K562 (cell line): ENCODE measurements around the gene ZFYVE28. TPM values are rescaled to one million over a fixed set of nuclear protein-coding genes. Genes with fewer than 3 reads are reported as not detected.
A peak's percentile ranks its signal among the peaks of the same experiment; 100 is the strongest.

ENCODE experiments used
- ARID1B ChIP-seq: fragments of 450-650 bp; IDR thresholded peaks from 2 replicates; pipeline ENCODE4 v1.6.1; 2016; ENCODE audit warnings: antibody characterized with exemption, mild to moderate bottlenecking, inconsistent platforms
- CC2D1A ChIP-seq: fragments of 450-650 bp; IDR thresholded peaks from 2 replicates; pipeline ENCODE4 v1.6.1; 2017; ENCODE audit warnings: mild to moderate bottlenecking
- CSDE1 ChIP-seq, 2 experiments: fragments of 450-650 bp; IDR thresholded peaks; 2 replicates each; pipeline ENCODE4 v1.6.1; 2016; ENCODE audit warnings: mild to moderate bottlenecking in 1 of 2
- CTBP1 ChIP-seq: fragments of 450-650 bp; IDR thresholded peaks from 2 replicates; pipeline ENCODE4 v1.6.1; 2016; ENCODE audit warnings: borderline replicate concordance
- ELF4 ChIP-seq: fragments of 450-650 bp; formaldehyde crosslinking; IDR thresholded peaks from 2 replicates; pipeline ENCODE4 v1.4.0; 2022; ENCODE audit warnings: missing genetic modification characterization
- NKRF ChIP-seq: fragments of 450-650 bp; IDR thresholded peaks from 2 replicates; pipeline ENCODE4 v1.6.1; 2016; ENCODE audit warnings: borderline replicate concordance
- SMC3 ChIP-seq: conservative IDR thresholded peaks from 2 replicates; pipeline ENCODE4 v1.6.1; 2011; ENCODE audit warnings: low read depth, low read length, improper control_type of control experiment; ENCODE audit not compliant: insufficient read depth
- SPI1 ChIP-seq: IDR thresholded peaks from 2 replicates; pipeline ENCODE4 v1.6.1; 2011; ENCODE audit warnings: low read depth, low read length, control low read depth, borderline replicate concordance
- TAF7 ChIP-seq: fragments of 450-650 bp; IDR thresholded peaks from 2 replicates; pipeline ENCODE4 v1.6.1; 2016; ENCODE audit warnings: missing genetic modification characterization, missing compliant biosample characterization
- polyA plus RNA-seq, 8 experiments: library from polyadenylated mRNA; depleted of rRNA in 4 of 8; stranded (reverse) in 5 of 8; unstranded in 3 of 8; fragments of >200 nt; fragmentation: Nextera tagmentation in 2 of 8; fragmentation: Illumina TruSeq in 1 of 8; extraction: Ambion mirVana in 2 of 8; extraction: Trizol in 1 of 8; gene quantifications; 2 replicates each; pipeline versions ENCODE4 v1.2.1 to v1.2.3, GENCODE V29; 2011 to 2014; ENCODE audit warnings: inconsistent platforms in 1 of 8, missing spikeins in 1 of 8
- total RNA-seq, 7 experiments: library from RNA; depleted of rRNA in 6 of 7; stranded (reverse); fragments of >200 nt in 6 of 7; fragmentation: Illumina TruSeq in 2 of 7; extraction: Trizol in 2 of 7; gene quantifications; 2 replicates each; pipeline versions ENCODE4 v1.2.1 to v1.2.3, GENCODE V29; 2011 to 2021; ENCODE audit warnings: low replicate concordance in 1 of 7
- TF ChIP-seq, protein P1 (sequence below): fragments of 250-450 bp; sonication (Bioruptor Pico); IDR thresholded peaks from 2 replicates; pipeline ENCODE4 v1.4.0; 2020
- TF ChIP-seq, protein P2 (sequence below), 2 experiments: fragments of 450-650 bp; IDR thresholded peaks; 2 replicates each; pipeline ENCODE4 v1.6.1; 2016
- TF ChIP-seq, protein P3 (sequence below), 3 experiments: IDR thresholded peaks in 2 of 3; conservative IDR thresholded peaks in 1 of 3; 2 replicates each; pipeline ENCODE4 v1.5.1; 2011 to 2012; ENCODE audit warnings: low read length in 3 of 3, mild to moderate bottlenecking in 3 of 3, control low read depth in 2 of 3, improper control_type of control experiment in 1 of 3, inconsistent platforms in 1 of 3, low read depth in 1 of 3, mixed read lengths in 1 of 3, moderate library complexity in 1 of 3; ENCODE audit not compliant: insufficient read depth in 2 of 3

Gene ZFYVE28
- total and polyA plus RNA-seq, 9 of the 15 experiments (the other 6 are each of a cell fraction or from before 2014, with no cell fraction given), result 1.3 to 24.8 (median 8.9) TPM

DNA sequence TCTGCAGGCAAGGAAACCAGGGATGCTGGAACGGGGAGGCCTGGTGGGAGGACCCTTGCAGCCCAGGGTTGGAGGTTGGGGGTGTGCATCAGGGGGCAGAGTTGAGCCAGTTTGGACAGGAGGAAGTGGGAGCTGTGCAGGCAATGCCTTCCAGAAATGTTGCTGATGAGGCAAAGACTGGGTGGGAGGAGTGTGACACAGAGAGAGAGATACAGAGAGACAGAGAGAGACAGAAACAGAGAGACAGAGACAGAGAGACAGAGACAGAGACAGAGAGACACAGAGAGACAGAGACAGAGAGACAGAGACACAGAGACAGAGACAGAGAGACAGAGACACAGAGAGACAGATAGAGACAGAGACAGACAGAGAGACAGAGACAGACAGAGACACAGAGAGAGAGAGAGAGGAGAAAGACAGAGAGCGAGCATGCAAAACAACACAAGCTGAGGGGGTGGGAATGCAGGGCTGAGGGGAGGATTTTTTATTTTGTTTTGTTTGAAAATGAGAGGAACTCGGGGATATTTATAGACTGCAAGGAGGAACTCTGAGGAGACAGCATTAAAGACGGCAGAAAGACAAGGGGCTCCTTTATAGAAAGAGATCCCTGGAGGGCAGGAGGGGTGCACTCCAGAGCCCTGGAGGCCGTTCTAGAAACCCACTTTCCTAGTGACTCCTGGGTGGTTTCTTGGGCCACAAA lies 174.6 kb downstream of the ZFYVE28 start (continued):
- TF ChIP-seq, protein P1, sequence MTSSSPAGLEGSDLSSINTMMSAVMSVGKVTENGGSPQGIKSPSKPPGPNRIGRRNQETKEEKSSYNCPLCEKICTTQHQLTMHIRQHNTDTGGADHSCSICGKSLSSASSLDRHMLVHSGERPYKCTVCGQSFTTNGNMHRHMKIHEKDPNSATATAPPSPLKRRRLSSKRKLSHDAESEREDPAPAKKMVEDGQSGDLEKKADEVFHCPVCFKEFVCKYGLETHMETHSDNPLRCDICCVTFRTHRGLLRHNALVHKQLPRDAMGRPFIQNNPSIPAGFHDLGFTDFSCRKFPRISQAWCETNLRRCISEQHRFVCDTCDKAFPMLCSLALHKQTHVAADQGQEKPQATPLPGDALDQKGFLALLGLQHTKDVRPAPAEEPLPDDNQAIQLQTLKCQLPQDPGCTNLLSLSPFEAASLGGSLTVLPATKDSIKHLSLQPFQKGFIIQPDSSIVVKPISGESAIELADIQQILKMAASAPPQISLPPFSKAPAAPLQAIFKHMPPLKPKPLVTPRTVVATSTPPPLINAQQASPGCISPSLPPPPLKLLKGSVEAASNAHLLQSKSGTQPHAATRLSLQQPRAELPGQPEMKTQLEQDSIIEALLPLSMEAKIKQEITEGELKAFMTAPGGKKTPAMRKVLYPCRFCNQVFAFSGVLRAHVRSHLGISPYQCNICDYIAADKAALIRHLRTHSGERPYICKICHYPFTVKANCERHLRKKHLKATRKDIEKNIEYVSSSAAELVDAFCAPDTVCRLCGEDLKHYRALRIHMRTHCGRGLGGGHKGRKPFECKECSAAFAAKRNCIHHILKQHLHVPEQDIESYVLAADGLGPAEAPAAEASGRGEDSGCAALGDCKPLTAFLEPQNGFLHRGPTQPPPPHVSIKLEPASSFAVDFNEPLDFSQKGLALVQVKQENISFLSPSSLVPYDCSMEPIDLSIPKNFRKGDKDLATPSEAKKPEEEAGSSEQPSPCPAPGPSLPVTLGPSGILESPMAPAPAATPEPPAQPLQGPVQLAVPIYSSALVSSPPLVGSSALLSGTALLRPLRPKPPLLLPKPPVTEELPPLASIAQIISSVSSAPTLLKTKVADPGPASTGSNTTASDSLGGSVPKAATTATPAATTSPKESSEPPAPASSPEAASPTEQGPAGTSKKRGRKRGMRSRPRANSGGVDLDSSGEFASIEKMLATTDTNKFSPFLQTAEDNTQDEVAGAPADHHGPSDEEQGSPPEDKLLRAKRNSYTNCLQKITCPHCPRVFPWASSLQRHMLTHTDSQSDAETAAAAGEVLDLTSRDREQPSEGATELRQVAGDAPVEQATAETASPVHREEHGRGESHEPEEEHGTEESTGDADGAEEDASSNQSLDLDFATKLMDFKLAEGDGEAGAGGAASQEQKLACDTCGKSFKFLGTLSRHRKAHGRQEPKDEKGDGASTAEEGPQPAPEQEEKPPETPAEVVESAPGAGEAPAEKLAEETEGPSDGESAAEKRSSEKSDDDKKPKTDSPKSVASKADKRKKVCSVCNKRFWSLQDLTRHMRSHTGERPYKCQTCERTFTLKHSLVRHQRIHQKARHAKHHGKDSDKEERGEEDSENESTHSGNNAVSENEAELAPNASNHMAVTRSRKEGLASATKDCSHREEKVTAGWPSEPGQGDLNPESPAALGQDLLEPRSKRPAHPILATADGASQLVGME (CRISPR knock-in tag), result peak; percentile 19; the same call in 1 of the 2 replicates
- TF ChIP-seq CC2D1A, result peak; percentile 76; the same call in 1 of the 2 replicates
- TF ChIP-seq CTBP1, result peak; percentile 45; the same call in 1 of the 2 replicates
- TF ChIP-seq, protein P2, sequence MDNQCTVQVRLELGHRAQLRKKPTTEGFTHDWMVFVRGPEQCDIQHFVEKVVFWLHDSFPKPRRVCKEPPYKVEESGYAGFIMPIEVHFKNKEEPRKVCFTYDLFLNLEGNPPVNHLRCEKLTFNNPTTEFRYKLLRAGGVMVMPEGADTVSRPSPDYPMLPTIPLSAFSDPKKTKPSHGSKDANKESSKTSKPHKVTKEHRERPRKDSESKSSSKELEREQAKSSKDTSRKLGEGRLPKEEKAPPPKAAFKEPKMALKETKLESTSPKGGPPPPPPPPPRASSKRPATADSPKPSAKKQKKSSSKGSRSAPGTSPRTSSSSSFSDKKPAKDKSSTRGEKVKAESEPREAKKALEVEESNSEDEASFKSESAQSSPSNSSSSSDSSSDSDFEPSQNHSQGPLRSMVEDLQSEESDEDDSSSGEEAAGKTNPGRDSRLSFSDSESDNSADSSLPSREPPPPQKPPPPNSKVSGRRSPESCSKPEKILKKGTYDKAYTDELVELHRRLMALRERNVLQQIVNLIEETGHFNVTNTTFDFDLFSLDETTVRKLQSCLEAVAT (IDR thresholded peaks at IDR 0.05), result peak; percentile 34 to 64; a peak in 1 of 4 replicates
- 0 out of 4 replicates have a peak, but pooled peaks of 1 of the 2 experiments have one; percentile 29 for TF ChIP-seq CSDE1 (IDR thresholded peaks at IDR 0.05)
- 0 out of 2 replicates have a peak, but pooled peaks have one; percentile 10 for TF ChIP-seq SMC3
- TF ChIP-seq SPI1, result peak; percentile 76; the same call in 1 of the 2 replicates
- TF ChIP-seq ELF4, result peak; percentile 53; the same call in 1 of the 2 replicates
- TF ChIP-seq, protein P3, sequence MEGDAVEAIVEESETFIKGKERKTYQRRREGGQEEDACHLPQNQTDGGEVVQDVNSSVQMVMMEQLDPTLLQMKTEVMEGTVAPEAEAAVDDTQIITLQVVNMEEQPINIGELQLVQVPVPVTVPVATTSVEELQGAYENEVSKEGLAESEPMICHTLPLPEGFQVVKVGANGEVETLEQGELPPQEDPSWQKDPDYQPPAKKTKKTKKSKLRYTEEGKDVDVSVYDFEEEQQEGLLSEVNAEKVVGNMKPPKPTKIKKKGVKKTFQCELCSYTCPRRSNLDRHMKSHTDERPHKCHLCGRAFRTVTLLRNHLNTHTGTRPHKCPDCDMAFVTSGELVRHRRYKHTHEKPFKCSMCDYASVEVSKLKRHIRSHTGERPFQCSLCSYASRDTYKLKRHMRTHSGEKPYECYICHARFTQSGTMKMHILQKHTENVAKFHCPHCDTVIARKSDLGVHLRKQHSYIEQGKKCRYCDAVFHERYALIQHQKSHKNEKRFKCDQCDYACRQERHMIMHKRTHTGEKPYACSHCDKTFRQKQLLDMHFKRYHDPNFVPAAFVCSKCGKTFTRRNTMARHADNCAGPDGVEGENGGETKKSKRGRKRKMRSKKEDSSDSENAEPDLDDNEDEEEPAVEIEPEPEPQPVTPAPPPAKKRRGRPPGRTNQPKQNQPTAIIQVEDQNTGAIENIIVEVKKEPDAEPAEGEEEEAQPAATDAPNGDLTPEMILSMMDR (IDR thresholded peaks at IDR 0.05 in 2 of 3, conservative IDR thresholded peaks at IDR 0.05 in 1 of 3; ENCODE audit: insufficient read depth in 2 of 3, low read depth in 1 of 3, low read length in 3 of 3), result peak; percentile 54 to 66 (median 56); a peak in 4 of 6 replicates
- TF ChIP-seq TAF7 (tag), result no peak
- TF ChIP-seq ARID1B, result peak; percentile 54
- peak; percentile 56; the same call in 1 of the 2 replicates for TF ChIP-seq NKRF
